H1 (cell line): ENCODE data around the gene ASXL3. TPM values are rescaled to one million over a fixed set of nuclear protein-coding genes. Genes with fewer than 3 reads are reported as not detected.

Experiments
- CTCF ChIA-PET: fragments of 300-600 bp; sonication (Branson Sonifier 250); formaldehyde crosslinking; loops from one replicate; lab custom pipeline; 2021; ENCODE audit not compliant: partially characterized antibody; lab: Charles Lee
- POLR2A ChIA-PET: fragments of 300-600 bp; sonication (Branson Sonifier 250); formaldehyde crosslinking; loops from one replicate; lab custom pipeline; 2021; ENCODE audit warnings: inconsistent platforms; ENCODE audit not compliant: partially characterized antibody; lab: Charles Lee
- DNase-seq, 2 experiments: peaks; one replicate each; pipeline versions ENCODE4 v3.0.0 to v3.0.0-alpha.2; 2010 to 2022; ENCODE audit warnings: low spot score in 2 of 2, low read depth in 1 of 2, mixed read lengths in 1 of 2
- FAIRE-seq: peaks from 2 replicates; lab custom pipeline; 2011; peaks lifted over from hg19 to GRCh38; lab: Jason Lieb, UNC
- H2AFZ ChIP-seq: 2 replicates; pipeline ENCODE4 v1.8.1; 2012; ENCODE audit warnings: low read length, inconsistent platforms
- H2AK5ac ChIP-seq: 2 replicates; pipeline ENCODE4 v1.6.1; 2013; ENCODE audit warnings: low read depth, low read length
- H2BK120ac ChIP-seq: replicated peaks from 2 replicates; pipeline ENCODE3; 2013; ENCODE audit warnings: low read depth, low read length, inconsistent platforms
- H2BK12ac ChIP-seq: 2 replicates; pipeline ENCODE4 v1.6.1; 2013; ENCODE audit warnings: low read depth, low read length
- H2BK15ac ChIP-seq: 2 replicates; pipeline ENCODE4 v1.6.1; 2013; ENCODE audit warnings: low read length
- H2BK20ac ChIP-seq: 2 replicates; pipeline ENCODE4 v1.6.1; 2013; ENCODE audit warnings: low read length
- H2BK5ac ChIP-seq: 2 replicates; pipeline ENCODE4 v1.6.1; 2013; ENCODE audit warnings: low read depth, low read length
- H3K14ac ChIP-seq: 2 replicates; pipeline ENCODE4 v1.6.1; 2013; ENCODE audit warnings: inconsistent platforms; ENCODE audit not compliant: insufficient read length
- H3K18ac ChIP-seq: 2 replicates; pipeline ENCODE4 v1.6.1; 2013; ENCODE audit warnings: low read length; ENCODE audit errors: extremely low read depth
- H3K23ac ChIP-seq: 2 replicates; pipeline ENCODE4 v1.6.1; 2013; ENCODE audit warnings: inconsistent platforms; ENCODE audit not compliant: insufficient read length
- H3K23me2 ChIP-seq: 2 replicates; pipeline ENCODE4 v1.6.1; 2013; ENCODE audit warnings: low read depth, low read length
- H3K27ac ChIP-seq: 2 replicates; pipeline ENCODE4 v1.6.1; 2011; ENCODE audit warnings: low read depth, low read length, inconsistent platforms
- H3K27me3 ChIP-seq, 4 experiments: replicated peaks in 1 of 4; 1 replicate in 1 of 4; 2 replicates in 3 of 4; pipeline versions ENCODE4 v1.6.1 to v1.8.1; 2011 to 2013; ENCODE audit warnings: low read length in 3 of 4, mild to moderate bottlenecking in 3 of 4, inconsistent platforms in 2 of 4, mixed read lengths in 2 of 4, moderate library complexity in 1 of 4; ENCODE audit not compliant: control insufficient read depth in 3 of 4, insufficient read depth in 3 of 4; ENCODE audit errors: extremely low read depth in 1 of 4
- H3K36me3 ChIP-seq, 4 experiments: 2 replicates each; pipeline versions ENCODE4 v1.6.1 to v1.8.1; 2011 to 2013; ENCODE audit warnings: mild to moderate bottlenecking in 4 of 4, low read length in 3 of 4, moderate library complexity in 2 of 4, control low read depth in 1 of 4, inconsistent platforms in 1 of 4; ENCODE audit not compliant: insufficient read depth in 4 of 4, control insufficient read depth in 2 of 4
- H3K4ac ChIP-seq: replicated peaks from 2 replicates; pipeline ENCODE3; 2013; ENCODE audit warnings: low read length, low read depth, mixed read lengths, inconsistent platforms; ENCODE audit not compliant: insufficient read length
- H3K4me1 ChIP-seq, 4 experiments: replicated peaks in 1 of 4; 1 replicate in 1 of 4; 2 replicates in 3 of 4; pipeline versions ENCODE4 v1.6.1 to v1.8.1; 2011 to 2013; ENCODE audit warnings: low read length in 3 of 4, inconsistent platforms in 2 of 4, mixed read lengths in 1 of 4; ENCODE audit not compliant: insufficient read depth in 4 of 4, control insufficient read depth in 3 of 4
- H3K4me2 ChIP-seq, 2 experiments: 2 replicates each; pipeline versions ENCODE4 v1.6.1 to v1.8.1; 2011 to 2013; ENCODE audit warnings: low read depth in 2 of 2, low read length in 2 of 2, control low read depth in 1 of 2, inconsistent platforms in 1 of 2, mild to moderate bottlenecking in 1 of 2; ENCODE audit not compliant: insufficient read depth in 1 of 2
- H3K4me3 ChIP-seq, 4 experiments: fragments of 200-600, 300-600 bp in 1 of 4; sonication (generic), shearing (Covaris generic), sonication (Bioruptor Twin) in 1 of 4; 2 replicates each; pipeline versions ENCODE4 v1.5.1 to v1.8.1; 2011 to 2016; ENCODE audit warnings: low read length in 4 of 4, low read depth in 3 of 4, control low read depth in 2 of 4, inconsistent platforms in 2 of 4, mild to moderate bottlenecking in 2 of 4, mixed read lengths in 1 of 4, moderate library complexity in 1 of 4; ENCODE audit not compliant: insufficient read depth in 2 of 4; ENCODE audit errors: extremely low read depth in 1 of 4
- H3K56ac ChIP-seq: replicated peaks from 2 replicates; pipeline ENCODE3; 2013; ENCODE audit warnings: low read depth, mild to moderate bottlenecking, mixed read lengths, low read length, inconsistent platforms; ENCODE audit not compliant: insufficient read length
- H3K79me1 ChIP-seq: 2 replicates; pipeline ENCODE4 v1.6.1; 2013; ENCODE audit warnings: low read depth, low read length, control low read depth
- H3K79me2 ChIP-seq, 2 experiments: 2 replicates each; pipeline versions ENCODE4 v1.6.1 to v1.8.1; 2012 to 2013; ENCODE audit warnings: low read length in 2 of 2, mild to moderate bottlenecking in 2 of 2, inconsistent platforms in 1 of 2; ENCODE audit not compliant: insufficient read depth in 2 of 2, control insufficient read depth in 1 of 2
- H3K9ac ChIP-seq, 4 experiments: replicated peaks in 1 of 4; 1 replicate in 1 of 4; 2 replicates in 3 of 4; pipeline versions ENCODE4 v1.6.1 to v1.8.1; 2011 to 2013; ENCODE audit warnings: low read depth in 3 of 4, low read length in 3 of 4, control low read depth in 2 of 4, mild to moderate bottlenecking in 2 of 4, moderate library complexity in 2 of 4, inconsistent platforms in 1 of 4; ENCODE audit errors: extremely low read depth in 1 of 4
- H3K9me3 ChIP-seq, 2 experiments: 2 replicates each; pipeline versions ENCODE4 v1.6.1 to v1.8.1; 2012 to 2013; ENCODE audit warnings: mild to moderate bottlenecking in 2 of 2, moderate library complexity in 2 of 2, control low read depth in 1 of 2, inconsistent platforms in 1 of 2, low read depth in 1 of 2, low read length in 1 of 2, mixed read lengths in 1 of 2; ENCODE audit not compliant: insufficient read depth in 2 of 2
- H4K20me1 ChIP-seq, 2 experiments: replicated peaks in 1 of 2; 2 replicates each; pipeline versions ENCODE3 to v1.8.1; 2011 to 2013; ENCODE audit warnings: inconsistent platforms in 2 of 2, low read length in 2 of 2, mild to moderate bottlenecking in 1 of 2; ENCODE audit not compliant: insufficient read depth in 2 of 2, control insufficient read depth in 1 of 2
- H4K5ac ChIP-seq: 2 replicates; pipeline ENCODE4 v1.6.1; 2013; ENCODE audit warnings: low read length, low read depth, mixed read lengths, inconsistent platforms; ENCODE audit not compliant: insufficient read length
- H4K8ac ChIP-seq: 2 replicates; pipeline ENCODE4 v1.8.0; 2013; ENCODE audit warnings: mild to moderate bottlenecking, moderate library complexity, low read length, inconsistent platforms; ENCODE audit not compliant: insufficient read depth; ENCODE audit errors: extremely low read depth
- H4K91ac ChIP-seq: replicated peaks from 2 replicates; pipeline ENCODE3; 2013; ENCODE audit warnings: low read length, mixed read lengths, inconsistent platforms; ENCODE audit not compliant: insufficient read length
- CHD2 ChIP-seq: IDR thresholded peaks from 2 replicates; pipeline ENCODE4 v1.6.1; 2012; ENCODE audit warnings: low read length, improper control_type of control experiment
- CTBP2 ChIP-seq: IDR thresholded peaks from 2 replicates; pipeline ENCODE4 v1.7.0; 2011; ENCODE audit warnings: borderline replicate concordance, mild to moderate bottlenecking, moderate library complexity, mixed read lengths, low read length; ENCODE audit not compliant: insufficient read depth, insufficient read length
- KDM4A ChIP-seq: IDR thresholded peaks from one replicate; pipeline ENCODE4 v1.7.1; 2012; ENCODE audit warnings: low read depth, mild to moderate bottlenecking, moderate library complexity, low read length, inconsistent platforms; ENCODE audit not compliant: severe bottlenecking
- KDM5A ChIP-seq: fragments of 200-600 bp; IDR thresholded peaks from 2 replicates; pipeline ENCODE4 v1.7.1; 2012; ENCODE audit warnings: mild to moderate bottlenecking, low read length, inconsistent platforms, mixed read lengths
- POLR2A ChIP-seq, 2 experiments: IDR thresholded peaks; 1 replicate in 1 of 2; 2 replicates in 1 of 2; pipeline ENCODE4 v1.6.1; 2011; ENCODE audit warnings: low read depth in 2 of 2, low read length in 2 of 2, mild to moderate bottlenecking in 2 of 2; ENCODE audit errors: control extremely low read depth in 1 of 2
- RBBP5 ChIP-seq: IDR thresholded peaks from 2 replicates; pipeline ENCODE4 v1.7.1; 2012; ENCODE audit warnings: low read depth, mild to moderate bottlenecking, inconsistent platforms, low read length, moderate library complexity, borderline replicate concordance
- SP1 ChIP-seq: IDR thresholded peaks from 2 replicates; pipeline ENCODE4 v1.6.1; 2011; ENCODE audit warnings: low read depth, low read length
- TEAD4 ChIP-seq: IDR thresholded peaks from 2 replicates; pipeline ENCODE4 v1.6.1; 2012; ENCODE audit warnings: low read depth, low read length, inconsistent platforms, mixed read lengths
- USF2 ChIP-seq: IDR thresholded peaks from 2 replicates; pipeline ENCODE4 v1.6.1; 2011; ENCODE audit warnings: low read length, improper control_type of control experiment
- WGBS, 2 experiments: shearing (Covaris generic) in 1 of 2; methylation state at CpG; one replicate each; pipeline versions ENCODE4 v1.1.6 to v1.1.7; 2013 to 2015; ENCODE audit warnings: low lambda C conversion rate in 2 of 2, mixed read lengths in 2 of 2, inconsistent platforms in 1 of 2, low coverage in 1 of 2, missing lambda C conversion rate in 1 of 2; ENCODE audit not compliant: insufficient replicate concordance in 2 of 2, insufficient coverage in 1 of 2, insufficient read length in 1 of 2; ENCODE audit errors: extremely low coverage in 1 of 2, missing lambda C conversion rate in 1 of 2; 5-methylcytosine and 5-hydroxymethylcytosine counted together
- polyA plus RNA-seq, 7 experiments: library from polyadenylated mRNA; depleted of rRNA in 3 of 7; stranded (reverse) in 5 of 7; unstranded in 2 of 7; fragments of >200 nt in 5 of 7; fragments of 200-250 nt in 2 of 7; gene quantifications; 1 replicate in 5 of 7; 2 replicates in 1 of 7; 4 replicates in 1 of 7; pipeline versions ENCODE4 v1.2.1 to v1.2.3, GENCODE V29; 2011 to 2013; ENCODE audit warnings: missing spikeins in 2 of 7, mixed read lengths in 2 of 7
- total RNA-seq: library from RNA; stranded (reverse); fragmentation: NEBNext Ultra II Directional; extraction: Animal tissue kit (Norgen Biotek cat#: 25700); gene quantifications from 2 replicates; pipeline ENCODE4 v1.2.1, GENCODE V29; 2021

ASXL3 gene
- total and polyA plus RNA-seq, 2 of the 8 experiments (the other 6 are each of a cell fraction or from before 2014, with no cell fraction given), result 0.08 to 1.3 TPM

GRCh38 chr18:33627114-33627513 is 49.1 kb downstream of the ASXL3 start:
- Histone ChIP-seq H3K23ac (no peak overlapping the region), H2AFZ (no peak overlapping the region), H3K9me3 (no peaks in the 10 kb centered on the region), H3K23me2 (no peaks in the 10 kb centered on the region), H4K91ac (no peak overlapping the region), H2AK5ac (no peak overlapping the region), H3K79me2 (no peaks in the 10 kb centered on the region), H3K18ac (no peak overlapping the region), H3K4me3 (no peak overlapping the region), H2BK12ac (no peak overlapping the region), H3K79me1 (no peaks in the 10 kb centered on the region), H3K4ac (no peak overlapping the region), H2BK20ac (no peak overlapping the region), H2BK15ac (no peak overlapping the region), H4K5ac (no peak overlapping the region), H3K27ac (no peak overlapping the region), H2BK5ac (no peak overlapping the region), H3K4me1 (no peaks in the 10 kb centered on the region), H2BK120ac (no peak overlapping the region), H4K8ac (no peak overlapping the region), H3K27me3 (no peaks in the 10 kb centered on the region), H3K14ac (no peak overlapping the region), H3K36me3 (no peaks in the 10 kb centered on the region), H4K20me1 (no peaks in the 10 kb centered on the region), H3K4me2 (no peak overlapping the region), H3K56ac (no peak overlapping the region), H3K9ac (no peak overlapping the region)
- FAIRE-seq (no peak), DNase-seq (no peak)
- ChIA-PET CTCF (no interaction called here), POLR2A (no interaction called here)
- WGBS, 2 experiments, result 94% methylated on average over 3 of the region's 3 CpGs; no CpG with 5 or more reads in 1 of the 2 experiments
- TF ChIP-seq TEAD4 (no peak), POLR2A (IDR thresholded peaks at IDR 0.05; ENCODE audit: control extremely low read depth in 1 of 2, low read depth in 2 of 2, low read length in 2 of 2) (no peak), USF2 (no peak), KDM5A (no peak), CHD2 (no peak), SP1 (no peak), RBBP5 (no peak), KDM4A (no peak), CTBP2 (no peak)
